CD4-positive, alpha-beta T cell treated with Interleukin-10 for 1 hour (primary cell): ENCODE results near the gene RNGTT.
"Not testable (repeated sequence)": the region's sequence is repeated elsewhere in the genome, so short reads cannot be mapped to it uniquely, and the experiment has no call there.

ENCODE experiments used
- DNase-seq: peaks from one replicate; pipeline ENCODE4 v3.0.0-alpha.2; 2020

Gene RNGTT

DNA sequence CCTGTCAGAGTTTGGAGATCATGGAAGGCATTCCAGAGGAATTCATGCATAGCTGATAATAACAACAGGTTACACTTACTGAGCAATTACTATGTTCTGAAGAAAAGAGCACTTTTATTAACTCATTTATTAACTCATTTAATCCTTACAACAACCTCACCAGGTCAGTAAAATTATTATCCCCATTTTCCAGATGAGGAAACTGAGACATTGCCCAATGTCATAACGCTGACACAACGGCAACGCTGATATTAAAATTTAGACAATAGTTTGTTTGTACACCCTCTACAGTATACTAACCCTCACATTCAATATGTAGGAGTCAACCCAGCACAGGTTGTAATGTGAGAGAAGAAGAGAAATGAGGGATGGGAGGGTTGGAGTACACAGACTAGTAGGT is 105.0 kb downstream of the RNGTT start:
- DNase-seq: no peak

DNA sequence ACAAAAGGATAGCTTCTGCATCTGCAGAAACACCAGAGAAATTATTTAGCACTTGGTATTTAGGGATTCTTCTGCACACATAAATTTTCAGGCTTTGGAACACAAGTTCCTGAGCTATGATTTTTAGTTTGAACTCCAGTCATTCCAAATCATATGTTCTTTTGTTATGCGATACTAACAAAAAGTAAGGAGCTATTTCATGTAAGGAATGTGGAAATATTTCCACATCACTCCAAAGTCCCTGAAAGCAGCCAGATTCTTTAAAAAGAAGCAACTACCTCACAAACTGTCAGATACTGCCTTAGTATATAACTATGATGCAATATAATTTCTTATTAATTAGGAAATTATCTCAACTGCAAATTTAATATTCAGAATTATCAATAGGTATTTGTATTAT is 106.9 kb downstream of the RNGTT start:
- DNase-seq: no peak

DNA sequence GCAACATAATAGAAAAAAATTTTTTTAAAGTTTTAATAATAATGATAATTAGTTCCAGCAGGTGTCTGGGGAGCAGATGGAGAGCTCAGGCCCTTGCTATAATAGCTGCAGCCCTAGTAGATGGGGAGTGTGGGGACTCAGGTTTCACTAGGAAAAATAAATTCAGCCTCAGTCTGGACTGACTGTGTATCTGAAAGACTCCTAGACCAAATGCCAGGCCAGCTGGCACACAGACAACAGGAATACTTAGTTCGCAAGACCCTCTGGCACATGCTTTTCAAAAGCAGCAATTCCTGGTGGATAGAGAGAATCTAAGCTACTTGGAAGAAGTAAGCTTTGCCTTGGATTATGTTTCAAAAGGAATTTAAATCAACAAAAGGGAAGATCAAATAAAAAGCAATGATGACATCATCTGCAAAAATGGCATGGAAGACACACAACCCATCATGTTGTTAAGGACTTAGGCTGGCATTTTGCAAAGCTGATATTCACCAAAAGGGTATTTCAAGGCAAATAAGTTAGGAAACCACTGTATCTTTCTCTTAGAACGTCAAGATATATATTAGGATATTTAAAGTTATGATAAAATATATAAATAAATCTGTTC is 107.8 kb downstream of the RNGTT start:
- DNase-seq: no peak

DNA sequence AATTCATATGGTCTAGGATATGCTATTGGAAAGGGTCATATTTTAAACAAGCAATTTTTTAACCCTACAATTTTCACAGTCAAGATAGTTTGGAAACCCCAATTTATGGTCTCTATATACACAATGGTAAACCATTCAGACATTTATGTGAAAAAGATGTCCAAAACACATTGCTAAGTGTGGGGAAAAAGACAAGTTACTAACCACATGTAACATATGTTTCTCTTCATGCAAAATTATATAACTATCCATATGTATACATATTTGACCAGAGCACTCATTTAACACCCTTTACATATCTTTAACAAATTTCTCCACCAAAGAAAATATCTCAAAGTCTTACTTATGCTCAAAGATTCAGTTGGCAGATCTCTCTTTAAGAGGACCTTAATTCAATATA is 110.6 kb downstream of the RNGTT start:
- no peak for DNase-seq

DNA sequence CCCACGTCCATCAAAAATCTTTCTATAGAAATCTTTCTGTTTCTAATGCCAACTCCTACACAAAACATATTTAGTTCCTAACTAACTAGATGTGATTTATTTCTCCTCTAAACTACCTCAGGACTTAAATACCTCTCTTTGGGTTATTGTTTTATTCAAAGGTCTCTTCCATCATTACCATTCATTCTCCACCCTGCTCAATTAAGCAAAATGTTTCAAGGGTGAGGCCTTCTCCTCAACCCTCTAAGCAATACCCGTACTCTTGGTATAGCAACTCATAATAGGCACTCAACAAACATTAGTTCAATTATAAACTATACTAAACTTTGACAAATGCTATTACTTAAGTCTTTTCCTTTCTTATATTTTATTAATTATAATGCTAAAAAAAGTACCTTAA is 111.4 kb downstream of the RNGTT start:
- DNase-seq: no peak

DNA sequence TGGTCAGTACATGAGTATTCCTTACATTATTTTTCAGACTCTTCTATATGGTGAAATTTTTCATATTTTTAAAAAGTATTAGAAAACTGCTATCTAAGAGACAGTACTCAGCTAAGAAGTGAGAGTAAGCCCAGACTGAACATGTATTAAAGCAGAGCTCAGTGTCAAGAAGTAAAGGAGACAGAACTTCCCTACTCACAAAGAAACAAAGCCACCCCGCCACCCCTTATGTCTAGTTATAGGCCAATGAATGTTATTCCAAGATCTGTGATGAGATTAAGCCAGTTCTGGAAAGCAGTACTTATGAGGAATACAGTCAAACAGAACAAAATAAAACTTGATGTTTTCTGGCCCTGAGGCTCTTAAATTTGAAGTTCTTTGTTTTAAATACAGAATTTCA is 114.5 kb downstream of the RNGTT start:
- DNase-seq: no peak

DNA sequence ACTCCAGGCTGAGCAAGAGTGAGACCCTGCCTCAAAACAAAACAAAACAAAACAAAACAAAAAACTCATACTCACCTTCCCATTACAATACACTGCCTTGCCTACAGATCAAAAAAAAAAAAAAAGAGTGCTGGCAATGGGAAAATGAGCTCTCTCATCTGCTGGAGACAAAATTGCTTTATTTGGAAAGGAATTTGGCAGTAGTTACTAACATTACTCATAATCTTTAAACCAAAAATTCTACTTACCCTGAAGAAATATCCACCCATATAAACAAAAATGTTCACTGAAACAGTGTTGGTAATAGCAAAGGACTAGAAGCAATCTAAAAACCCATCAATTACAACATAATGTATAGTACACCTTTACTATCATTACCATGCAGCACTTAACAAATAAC is 120.4 kb downstream of the RNGTT start:
- no peak for DNase-seq

DNA sequence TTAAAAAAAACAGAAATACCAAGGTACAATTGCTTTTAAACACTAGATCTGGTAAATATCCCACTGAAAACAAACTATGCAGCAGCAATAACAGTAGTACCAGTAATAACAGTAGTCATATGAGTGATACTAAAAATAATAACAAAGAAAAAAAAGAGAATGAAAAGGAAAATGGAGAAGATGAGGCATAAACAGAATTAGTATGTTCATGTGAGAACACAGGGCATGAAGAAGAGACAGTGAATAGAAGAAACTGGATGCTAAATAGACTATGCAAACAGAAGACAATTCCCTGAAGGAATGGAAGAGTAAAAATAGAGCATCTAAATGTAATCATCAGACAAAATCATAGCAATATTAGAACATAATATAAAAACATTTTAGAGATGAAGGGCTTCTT is 121.1 kb downstream of the RNGTT start:
- DNase-seq: no peak

DNA sequence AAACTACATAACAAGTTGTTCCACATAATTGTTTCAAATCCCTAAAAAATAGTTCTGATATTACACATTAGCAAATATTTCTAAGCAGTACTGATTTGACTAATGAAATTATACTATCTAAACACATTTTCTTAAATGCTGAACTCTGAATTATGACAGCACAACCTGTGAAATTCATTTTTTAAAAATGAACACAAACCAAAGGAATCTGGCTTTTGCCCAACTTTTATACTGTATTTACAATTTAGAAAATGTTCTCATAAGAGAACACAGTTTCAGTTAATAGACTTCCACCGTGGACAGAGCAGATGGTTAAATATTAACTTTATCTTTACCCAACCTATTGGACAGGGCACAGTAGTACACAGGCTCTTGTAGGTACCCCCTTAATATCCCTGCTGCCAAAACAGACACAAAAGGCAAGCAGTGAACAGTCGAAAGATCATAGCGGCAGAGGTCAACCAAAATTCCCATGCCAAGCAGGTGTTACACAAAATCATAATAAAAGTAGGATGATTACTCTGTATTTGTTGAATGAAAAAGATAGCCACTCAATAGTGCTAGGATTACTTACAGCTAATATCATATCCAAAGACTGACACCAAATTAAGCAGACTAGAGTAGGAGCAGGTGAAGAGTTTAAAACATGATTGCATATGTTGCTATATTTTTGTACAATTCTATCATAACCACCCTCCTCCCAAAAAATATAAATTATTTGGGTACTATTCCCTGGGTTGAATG is 122.5 kb downstream of the RNGTT start:
- no peak for DNase-seq

DNA sequence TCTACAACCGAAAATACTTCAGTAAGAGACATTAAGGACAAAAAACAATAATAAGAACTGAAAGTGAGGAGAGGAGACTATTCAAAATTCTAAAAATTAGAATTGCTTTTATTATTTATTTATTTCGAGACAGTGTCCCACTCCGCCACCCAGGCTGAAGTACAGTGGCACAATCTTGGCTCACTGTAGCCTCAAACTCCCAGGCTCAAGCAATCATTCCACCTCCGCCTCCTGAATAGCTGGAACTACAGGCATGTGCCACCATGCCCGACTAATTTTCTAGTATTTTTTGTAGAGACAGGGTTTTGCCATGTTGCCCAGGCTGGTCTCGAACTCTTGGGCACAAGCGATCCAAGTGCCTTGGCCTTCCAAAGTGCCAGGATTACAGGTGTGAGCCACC is 123.1 kb downstream of the RNGTT start:
- no peak for DNase-seq

DNA sequence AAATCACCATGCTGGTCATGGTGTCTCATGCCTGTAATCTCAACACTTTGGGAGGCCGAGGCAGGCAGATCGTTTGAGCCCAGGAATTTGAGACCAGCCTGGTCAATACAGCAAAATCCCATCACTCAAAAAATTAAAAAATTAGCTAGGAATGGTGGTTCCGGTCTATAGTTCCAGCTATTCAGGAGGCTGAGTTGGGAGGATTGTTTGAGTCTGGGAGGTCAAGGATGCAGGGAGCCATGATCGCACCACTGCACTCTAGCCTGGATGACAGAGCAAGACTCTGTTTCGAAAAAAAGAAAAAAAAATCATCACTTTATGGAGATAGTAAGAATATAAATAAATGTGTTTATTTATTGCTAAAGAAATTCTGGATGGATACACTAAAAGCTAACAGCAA is 124.1 kb downstream of the RNGTT start:
- no peak for DNase-seq

DNA sequence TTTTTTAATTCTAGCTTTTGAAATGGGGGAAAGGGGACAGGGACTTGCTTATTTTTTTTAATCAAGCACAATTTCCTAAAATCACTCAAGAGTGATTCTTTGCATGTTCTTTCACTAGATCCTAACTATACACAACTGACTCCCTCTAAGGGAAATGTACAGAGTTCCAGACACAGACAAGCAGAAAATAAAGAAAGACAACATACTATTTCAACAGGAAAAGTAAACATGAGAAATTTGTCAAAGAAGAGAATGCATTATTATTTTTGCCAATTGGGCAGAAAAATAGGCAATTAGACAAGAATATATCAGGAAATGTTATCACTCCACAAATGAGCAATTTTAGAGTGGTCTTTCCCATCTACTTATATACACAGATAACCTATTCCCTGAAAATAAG is 128.2 kb downstream of the RNGTT start:
- DNase-seq: no peak

DNA sequence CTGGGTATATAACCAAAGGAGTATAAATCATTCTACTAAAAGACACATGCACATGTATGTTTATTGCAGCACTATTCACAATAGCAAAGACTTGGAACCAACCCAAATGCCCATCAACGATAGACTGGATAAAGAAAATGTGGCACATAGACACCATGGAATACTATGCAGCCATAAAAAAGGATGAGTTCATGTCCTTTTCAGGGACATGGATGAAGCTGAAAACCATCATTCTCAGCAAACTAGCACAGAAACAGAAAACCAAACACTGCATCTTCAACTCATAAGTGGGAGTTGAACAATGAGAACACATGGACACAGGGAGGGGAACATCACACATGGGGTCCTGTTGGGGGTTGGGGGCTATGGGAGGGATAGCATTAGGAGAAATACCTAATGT is 130.3 kb downstream of the RNGTT start:
- DNase-seq: not testable (repeated sequence)

DNA sequence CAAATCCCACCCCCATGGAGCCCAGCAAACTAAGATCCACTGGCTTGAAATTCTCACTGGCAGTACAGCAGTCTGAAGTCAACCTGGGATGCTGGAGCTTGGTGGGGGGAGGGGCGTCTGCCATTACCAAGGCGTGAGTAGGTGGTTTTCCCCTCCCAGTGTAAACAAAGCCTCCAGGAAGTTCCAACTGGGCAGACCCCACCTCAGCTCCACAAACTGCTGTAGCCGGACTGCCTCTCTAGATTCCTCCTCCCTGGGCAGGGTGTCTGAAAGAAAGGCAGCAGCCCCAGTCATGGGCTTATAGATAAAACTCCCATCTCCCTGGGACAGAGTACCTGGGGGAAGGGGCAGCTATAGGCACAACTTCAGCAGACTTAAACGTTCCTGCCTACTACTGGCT is 135.8 kb downstream of the RNGTT start:
- DNase-seq: not testable (repeated sequence)

DNA sequence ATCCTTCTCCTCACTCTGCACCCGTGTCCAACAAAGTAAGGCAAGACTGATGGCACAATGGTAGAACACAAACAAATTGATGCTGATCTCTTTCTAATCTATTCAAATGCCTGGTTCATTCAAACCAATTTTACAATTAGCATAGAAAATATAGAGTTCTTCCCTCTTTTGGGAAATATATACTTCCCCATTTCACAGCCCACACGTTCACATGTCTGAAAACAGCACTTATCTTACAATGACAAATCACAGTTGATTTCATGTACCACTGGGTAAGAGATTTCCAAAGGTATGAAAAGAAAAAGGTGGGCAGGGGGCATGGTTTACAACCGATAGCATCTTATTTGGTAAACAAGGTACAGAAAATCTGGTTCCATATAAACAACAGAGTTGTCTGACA is 137.6 kb downstream of the RNGTT start:
- DNase-seq: no peak

DNA sequence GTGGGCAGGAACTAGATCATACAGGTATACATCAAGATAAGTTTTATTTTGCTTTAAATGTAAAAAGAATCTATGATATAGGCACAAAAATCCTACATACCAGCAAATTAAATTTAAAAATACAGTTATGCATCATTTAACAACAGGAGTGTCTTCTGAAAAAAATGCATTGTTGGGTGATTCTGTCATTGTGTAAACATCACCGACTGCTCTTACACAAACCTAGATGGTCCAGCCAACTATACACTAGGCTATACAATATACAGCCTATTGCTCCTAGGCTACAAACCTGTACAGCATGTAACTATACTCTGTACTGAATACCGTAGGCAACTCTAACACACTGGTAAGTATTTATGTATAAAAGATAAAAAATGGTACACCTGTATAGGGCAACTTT is 139.4 kb downstream of the RNGTT start:
- no peak for DNase-seq

DNA sequence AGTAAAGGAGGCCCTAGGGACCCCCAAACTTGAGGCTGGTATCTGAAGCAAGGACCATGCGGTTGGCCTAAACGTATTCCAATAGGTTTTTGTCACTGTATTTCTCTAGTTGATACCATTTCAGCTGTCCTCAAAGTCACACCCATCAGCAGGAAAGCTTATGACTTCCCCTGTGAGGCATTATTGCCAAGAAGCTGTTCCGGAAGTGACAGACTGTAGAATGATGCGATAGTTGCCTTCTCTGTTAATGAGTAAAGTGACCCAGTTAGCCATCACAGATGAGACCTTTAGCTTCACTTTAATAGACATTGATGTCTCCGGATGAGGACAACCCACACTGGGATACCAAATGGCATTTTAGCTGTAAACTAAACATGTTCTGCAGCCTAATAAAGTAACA is 147.9 kb downstream of the RNGTT start:
- DNase-seq: no peak

DNA sequence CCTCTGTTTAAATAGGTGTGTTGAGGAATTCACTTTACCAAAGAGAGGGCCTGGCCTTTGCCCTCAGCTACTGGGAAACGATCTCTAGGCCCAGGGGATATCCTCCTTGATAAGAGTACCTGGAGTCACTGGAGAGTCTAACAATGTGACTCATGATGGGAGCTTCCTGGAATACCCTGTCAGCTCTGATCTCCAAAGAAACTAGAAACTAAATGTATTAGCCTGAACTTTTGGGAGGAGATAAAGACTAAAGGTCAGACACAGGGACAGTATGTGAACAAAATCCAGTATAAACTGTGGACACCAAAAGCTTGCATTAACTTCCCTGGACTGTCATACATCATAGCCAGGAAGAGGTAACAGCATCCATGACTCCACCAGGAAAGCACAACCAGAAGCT is 148.5 kb downstream of the RNGTT start:
- no peak for DNase-seq

DNA sequence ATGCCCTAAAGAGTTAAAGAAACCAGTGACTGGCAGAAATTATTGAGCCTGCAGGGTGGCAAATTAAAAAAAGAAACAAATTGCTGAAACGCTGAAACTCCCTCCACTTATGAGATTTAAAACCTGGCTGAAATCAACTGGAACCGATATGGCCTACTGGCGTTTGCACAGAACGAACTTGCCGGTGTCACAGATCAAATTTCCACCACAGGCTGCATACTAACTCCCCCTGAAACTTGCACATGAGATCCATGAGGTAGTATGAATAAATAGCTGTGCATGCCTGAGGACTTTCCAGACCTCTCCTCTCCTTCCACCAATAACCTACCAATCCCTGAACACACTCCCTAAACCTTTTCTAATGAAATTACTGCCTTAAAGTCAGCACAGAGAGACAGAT is 150.4 kb downstream of the RNGTT start:
- DNase-seq: no peak

DNA sequence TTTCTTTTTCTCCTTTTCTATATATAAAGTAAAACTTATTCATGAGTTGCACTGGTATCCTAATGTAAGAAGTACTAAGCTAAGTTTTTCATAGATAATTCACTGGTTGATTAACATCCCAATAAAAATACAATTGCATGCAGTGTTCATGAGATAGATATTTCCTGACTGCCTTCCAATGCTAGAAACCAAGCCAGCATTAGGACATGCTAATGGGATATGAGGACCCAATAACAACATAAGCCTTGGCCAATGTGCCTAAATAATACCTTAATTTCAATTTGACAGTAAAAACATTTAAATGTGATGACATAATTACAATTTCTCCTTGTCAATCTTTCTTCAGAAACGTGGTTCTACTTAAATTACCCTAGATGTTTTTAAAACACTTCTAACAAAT is 152.7 kb downstream of the RNGTT start:
- DNase-seq: no peak

DNA sequence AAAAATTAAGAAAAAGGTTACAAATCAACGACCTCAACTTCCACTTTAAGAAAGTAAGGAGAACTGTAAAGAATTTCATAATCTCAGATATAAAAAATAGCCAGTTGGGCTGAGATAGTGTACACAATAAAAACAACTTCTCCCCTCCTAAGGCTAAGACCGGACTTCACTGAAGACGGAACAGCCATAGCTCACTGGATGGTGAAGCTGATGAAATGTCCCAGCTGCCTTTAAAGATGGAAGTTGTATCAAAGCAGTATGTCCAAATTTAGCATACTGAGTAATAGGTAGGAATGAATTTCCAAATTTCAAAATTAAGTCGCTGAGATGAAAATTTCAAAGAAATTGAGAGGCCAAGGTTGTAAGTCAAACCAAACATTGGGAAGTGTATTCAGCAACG is 153.3 kb downstream of the RNGTT start:
- no peak for DNase-seq

DNA sequence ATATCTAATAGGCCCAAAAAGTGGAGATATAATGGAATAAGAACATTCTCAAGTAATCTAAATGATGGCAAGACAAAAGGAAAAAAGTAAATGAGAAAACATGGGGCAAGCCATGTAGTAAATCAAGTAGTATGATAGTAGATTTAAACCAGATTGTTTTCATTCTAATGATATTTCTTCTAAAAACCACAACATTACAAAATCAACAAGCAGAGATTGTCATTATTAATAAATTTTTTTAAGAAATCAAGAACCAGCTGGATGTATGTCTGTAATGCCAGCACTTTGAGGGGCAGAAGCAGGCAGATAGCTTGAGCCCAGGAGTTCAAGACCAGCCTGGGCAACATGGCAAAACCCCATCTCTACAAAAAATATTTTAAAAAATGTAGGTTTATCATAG is 155.0 kb downstream of the RNGTT start:
- DNase-seq: no peak

DNA sequence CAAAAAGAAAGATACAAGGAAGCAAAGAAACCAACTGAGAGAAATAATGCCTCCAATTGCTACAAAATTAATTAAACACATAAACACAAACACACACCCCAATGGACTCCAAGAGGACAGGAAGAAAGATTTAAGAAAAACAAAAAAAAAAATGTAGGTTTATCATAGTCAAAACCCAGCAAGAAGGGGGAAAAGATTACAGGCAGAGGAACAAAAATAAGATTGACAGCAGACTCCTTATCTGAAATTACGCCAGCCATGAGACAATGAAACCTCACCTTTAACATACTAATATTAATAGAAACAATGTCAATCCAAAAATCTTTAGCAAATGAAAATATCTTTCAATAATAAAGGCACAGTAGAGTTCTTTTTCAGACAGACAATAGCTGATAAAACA is 155.8 kb downstream of the RNGTT start:
- no peak for DNase-seq

DNA sequence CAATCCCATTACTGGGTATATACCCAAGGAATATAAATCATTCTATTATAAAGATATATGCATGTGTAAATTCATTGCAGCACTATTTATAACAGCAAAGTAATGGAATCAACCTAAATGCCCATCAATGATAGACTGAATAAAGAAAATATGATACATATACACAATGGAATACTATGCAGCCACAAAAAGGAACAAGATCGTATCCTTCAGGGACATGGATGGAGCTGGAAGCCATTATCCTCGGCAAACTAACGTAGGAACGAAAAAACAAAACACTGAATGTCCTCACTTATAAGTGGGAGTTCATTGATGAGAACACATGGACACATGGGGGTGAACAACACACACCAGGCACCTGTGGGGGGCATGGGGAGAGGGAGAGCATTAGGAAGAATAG is 156.7 kb downstream of the RNGTT start:
- no peak for DNase-seq

DNA sequence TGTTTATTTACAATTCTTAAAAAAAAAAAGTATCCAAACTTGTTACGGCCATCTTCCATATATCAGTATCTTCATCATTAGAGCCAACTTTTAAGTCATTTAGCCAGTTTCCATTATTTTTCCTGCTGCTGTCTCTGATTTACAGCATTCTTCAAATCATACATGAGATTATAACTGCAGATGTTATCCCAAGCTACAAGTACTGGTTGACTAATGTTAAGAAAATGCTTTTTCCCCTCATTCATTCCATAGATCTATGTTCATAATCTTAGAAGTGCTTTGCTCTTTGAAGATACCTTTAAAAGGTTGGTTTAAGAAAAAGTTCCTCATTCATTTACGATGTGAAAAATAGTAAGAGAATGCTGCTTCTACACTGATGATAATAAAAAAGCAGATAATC is 158.7 kb downstream of the RNGTT start:
- DNase-seq: no peak
